Loucy (cell line): ENCODE results near the gene IFT88.

Experiments used
- H2AFZ ChIP-seq: fragments of 200-600 bp; sonication (generic); 2 replicates; pipeline ENCODE4 v1.6.0; 2016; ENCODE audit warnings: antibody characterized with exemption, mild to moderate bottlenecking, low read length, moderate library complexity
- H3F3A ChIP-seq: fragments of 200-600 bp; 2 replicates; pipeline ENCODE4 v1.6.0; 2016; ENCODE audit warnings: antibody characterized with exemption, low read depth, mild to moderate bottlenecking
- H3K27me3 ChIP-seq: fragments of 200-600 bp; sonication (generic); 2 replicates; pipeline ENCODE4 v1.6.1; 2014; ENCODE audit warnings: low read length, mild to moderate bottlenecking; ENCODE audit not compliant: insufficient read depth, poor library complexity, severe bottlenecking
- H3K36me3 ChIP-seq: fragments of 200-600 bp; sonication (generic); 2 replicates; pipeline ENCODE4 v1.6.1; 2016; ENCODE audit warnings: low read length; ENCODE audit not compliant: insufficient read depth
- H3K4me1 ChIP-seq: fragments of 200-600 bp; sonication (generic); 2 replicates; pipeline ENCODE4 v1.5.1; 2014; ENCODE audit warnings: low read length, mild to moderate bottlenecking; ENCODE audit not compliant: insufficient read depth, poor library complexity, severe bottlenecking
- H3K4me2 ChIP-seq: fragments of 200-600 bp; sonication (generic); 2 replicates; pipeline ENCODE4 v1.6.0; 2014; ENCODE audit warnings: antibody characterized with exemption, low read length, low read depth, mild to moderate bottlenecking; ENCODE audit not compliant: poor library complexity, severe bottlenecking
- H3K4me3 ChIP-seq: fragments of 200-600 bp; sonication (generic); 2 replicates; pipeline ENCODE4 v1.5.1; 2014; ENCODE audit warnings: low read length, mild to moderate bottlenecking, mixed read lengths; ENCODE audit not compliant: poor library complexity, severe bottlenecking
- H3K79me2 ChIP-seq: fragments of 200-600 bp; sonication (generic); 2 replicates; pipeline ENCODE4 v1.6.1; 2014; ENCODE audit warnings: low read length; ENCODE audit not compliant: insufficient read depth
- H3K9ac ChIP-seq: fragments of 200-600 bp; sonication (generic); 2 replicates; pipeline ENCODE4 v1.6.0; 2014; ENCODE audit warnings: mild to moderate bottlenecking, low read depth, low read length, moderate library complexity; ENCODE audit not compliant: poor library complexity, severe bottlenecking
- H3K9me2 ChIP-seq: fragments of 200-600 bp; sonication (generic); replicated peaks from 2 replicates; pipeline ENCODE4 v1.6.1; 2016; ENCODE audit warnings: low read depth, low read length, mixed read lengths
- H3K9me3 ChIP-seq: fragments of 200-600 bp; sonication (generic); 2 replicates; pipeline ENCODE4 v1.6.1; 2014; ENCODE audit warnings: mild to moderate bottlenecking, antibody characterized with exemption, low read length, low read depth; ENCODE audit not compliant: insufficient read depth
- H4K20me1 ChIP-seq: fragments of 200-600 bp; sonication (generic); 2 replicates; pipeline ENCODE4 v1.6.0; 2014; ENCODE audit warnings: antibody characterized with exemption, low read length, mild to moderate bottlenecking; ENCODE audit not compliant: insufficient read depth, poor library complexity, severe bottlenecking
- EZH2phosphoT487 ChIP-seq: fragments of 200-600 bp; IDR thresholded peaks from 2 replicates; pipeline ENCODE4 v1.6.1; 2018; ENCODE audit warnings: antibody characterized with exemption, mild to moderate bottlenecking, moderate library complexity, borderline replicate concordance
- TF ChIP-seq, protein P1 (sequence below): fragments of 200-600 bp; sonication (generic); conservative IDR thresholded peaks from 2 replicates; pipeline ENCODE4 v1.5.1; 2014; ENCODE audit warnings: mild to moderate bottlenecking, antibody characterized with exemption, low read length

Gene IFT88

DNA sequence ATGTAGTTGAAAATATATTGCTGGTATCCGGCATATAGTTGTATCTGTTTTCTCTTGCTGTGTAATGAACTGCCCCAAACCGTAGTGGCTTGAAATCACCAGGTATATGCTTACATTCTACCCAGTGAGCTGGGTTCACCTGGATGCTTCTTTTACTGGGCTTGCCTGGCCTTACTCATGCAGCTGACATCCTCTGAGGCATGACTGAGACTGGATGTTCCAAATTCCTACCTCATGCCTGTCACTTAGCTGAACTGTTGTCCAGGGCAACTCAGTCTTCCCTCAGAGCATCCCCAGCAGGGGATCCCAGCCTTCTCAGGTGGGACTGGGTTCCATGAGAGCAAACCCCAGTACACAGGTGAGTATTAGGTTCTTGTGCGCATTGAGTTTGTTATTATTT is 66.8 kb downstream of the IFT88 start:
- Histone ChIP-seq H4K20me1 (no peaks in the 10 kb centered on the region), H2AFZ (no peak overlapping the region), H3K4me2 (no peak overlapping the region), H3K4me3 (no peak overlapping the region), H3K36me3 (no peaks in the 10 kb centered on the region), H3K9me3 (no peaks in the 10 kb centered on the region), H3K27me3 (no peaks in the 10 kb centered on the region), H3F3A (no peaks in the 10 kb centered on the region), H3K4me1 (no peaks in the 10 kb centered on the region), H3K79me2 (no peaks in the 10 kb centered on the region), H3K9ac (no peak overlapping the region), H3K9me2 (no peaks in the 10 kb centered on the region)
- no peak for TF ChIP-seq EZH2phosphoT487
- TF ChIP-seq, protein P1, sequence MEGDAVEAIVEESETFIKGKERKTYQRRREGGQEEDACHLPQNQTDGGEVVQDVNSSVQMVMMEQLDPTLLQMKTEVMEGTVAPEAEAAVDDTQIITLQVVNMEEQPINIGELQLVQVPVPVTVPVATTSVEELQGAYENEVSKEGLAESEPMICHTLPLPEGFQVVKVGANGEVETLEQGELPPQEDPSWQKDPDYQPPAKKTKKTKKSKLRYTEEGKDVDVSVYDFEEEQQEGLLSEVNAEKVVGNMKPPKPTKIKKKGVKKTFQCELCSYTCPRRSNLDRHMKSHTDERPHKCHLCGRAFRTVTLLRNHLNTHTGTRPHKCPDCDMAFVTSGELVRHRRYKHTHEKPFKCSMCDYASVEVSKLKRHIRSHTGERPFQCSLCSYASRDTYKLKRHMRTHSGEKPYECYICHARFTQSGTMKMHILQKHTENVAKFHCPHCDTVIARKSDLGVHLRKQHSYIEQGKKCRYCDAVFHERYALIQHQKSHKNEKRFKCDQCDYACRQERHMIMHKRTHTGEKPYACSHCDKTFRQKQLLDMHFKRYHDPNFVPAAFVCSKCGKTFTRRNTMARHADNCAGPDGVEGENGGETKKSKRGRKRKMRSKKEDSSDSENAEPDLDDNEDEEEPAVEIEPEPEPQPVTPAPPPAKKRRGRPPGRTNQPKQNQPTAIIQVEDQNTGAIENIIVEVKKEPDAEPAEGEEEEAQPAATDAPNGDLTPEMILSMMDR: no peak

DNA sequence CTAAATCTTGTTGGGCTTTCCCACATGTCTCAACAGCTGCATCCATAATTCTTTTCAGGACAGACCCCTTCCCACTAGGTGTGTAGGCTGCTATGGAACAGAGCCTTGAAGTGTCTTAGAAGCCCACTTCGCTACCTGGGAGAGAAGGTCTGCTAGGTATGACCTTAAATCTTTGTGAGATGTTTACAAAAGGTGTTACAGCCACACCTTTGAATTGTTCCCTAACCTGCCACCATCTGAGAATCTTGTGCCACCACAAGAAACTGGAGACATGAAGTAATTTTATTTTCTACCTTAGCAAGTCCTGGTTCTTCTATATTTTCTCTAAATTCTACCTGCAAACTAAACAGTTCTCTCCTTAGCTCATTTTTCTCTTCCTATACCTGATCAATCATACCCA is 69.1 kb downstream of the IFT88 start:
- Histone ChIP-seq H3K4me3 (no peak overlapping the region), H3K9me3 (no peaks in the 10 kb centered on the region), H3K9ac (no peak overlapping the region), H2AFZ (no peak overlapping the region), H3K27me3 (no peaks in the 10 kb centered on the region), H3K9me2 (no peaks in the 10 kb centered on the region), H3F3A (no peaks in the 10 kb centered on the region), H3K4me2 (no peak overlapping the region), H3K4me1 (no peaks in the 10 kb centered on the region), H3K36me3 (no peaks in the 10 kb centered on the region), H3K79me2 (no peaks in the 10 kb centered on the region), H4K20me1 (no peaks in the 10 kb centered on the region)
- no peak for TF ChIP-seq EZH2phosphoT487
- TF ChIP-seq, protein P1: no peak

DNA sequence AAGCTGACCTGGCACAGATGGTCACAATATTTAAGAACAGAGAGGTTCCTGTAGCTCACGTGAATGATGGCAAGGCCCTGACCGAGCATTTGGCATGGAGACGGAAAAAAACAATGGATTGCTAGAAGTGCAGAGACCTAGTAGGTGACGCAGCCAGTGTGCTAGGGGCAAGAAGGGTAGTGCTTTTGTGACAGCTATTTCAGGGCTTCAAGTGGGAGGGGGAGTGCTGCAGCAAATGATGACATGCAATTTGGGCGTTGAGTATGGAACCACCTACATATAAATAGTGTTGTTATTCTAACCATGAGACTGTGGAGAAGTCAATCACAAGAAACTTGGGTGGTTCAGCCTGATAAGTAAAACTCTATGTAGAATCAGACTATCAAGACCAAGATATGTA is 70.9 kb downstream of the IFT88 start:
- Histone ChIP-seq H4K20me1 (no peaks in the 10 kb centered on the region), H3K9ac (no peak overlapping the region), H3K9me3 (no peaks in the 10 kb centered on the region), H3K4me3 (no peak overlapping the region), H3K4me1 (no peaks in the 10 kb centered on the region), H3K9me2 (no peaks in the 10 kb centered on the region), H2AFZ (no peak overlapping the region), H3K79me2 (no peaks in the 10 kb centered on the region), H3K36me3 (no peaks in the 10 kb centered on the region), H3K4me2 (no peak overlapping the region), H3K27me3 (no peaks in the 10 kb centered on the region), H3F3A (no peaks in the 10 kb centered on the region)
- no peak for TF ChIP-seq EZH2phosphoT487
- TF ChIP-seq, protein P1: no peak
